Right hindlimb (tissue), 1 donor: Measurements from ENCODE around the gene CUEDC1.
A peak's percentile ranks its signal among the peaks of the same experiment; 100 is the strongest.

Experiments used
- DNase-seq: peaks from one replicate; pipeline ENCODE4 v3.0.0-alpha.2; 2018

Gene CUEDC1

GRCh38 chr17:57957120-57957850 is 2.1 kb upstream of the CUEDC1 start:
- peak; percentile 11 for DNase-seq

GRCh38 chr17:57956291-57957119 is 1.3 kb upstream of the CUEDC1 start:
- peak; percentile 16 for DNase-seq

DNA sequence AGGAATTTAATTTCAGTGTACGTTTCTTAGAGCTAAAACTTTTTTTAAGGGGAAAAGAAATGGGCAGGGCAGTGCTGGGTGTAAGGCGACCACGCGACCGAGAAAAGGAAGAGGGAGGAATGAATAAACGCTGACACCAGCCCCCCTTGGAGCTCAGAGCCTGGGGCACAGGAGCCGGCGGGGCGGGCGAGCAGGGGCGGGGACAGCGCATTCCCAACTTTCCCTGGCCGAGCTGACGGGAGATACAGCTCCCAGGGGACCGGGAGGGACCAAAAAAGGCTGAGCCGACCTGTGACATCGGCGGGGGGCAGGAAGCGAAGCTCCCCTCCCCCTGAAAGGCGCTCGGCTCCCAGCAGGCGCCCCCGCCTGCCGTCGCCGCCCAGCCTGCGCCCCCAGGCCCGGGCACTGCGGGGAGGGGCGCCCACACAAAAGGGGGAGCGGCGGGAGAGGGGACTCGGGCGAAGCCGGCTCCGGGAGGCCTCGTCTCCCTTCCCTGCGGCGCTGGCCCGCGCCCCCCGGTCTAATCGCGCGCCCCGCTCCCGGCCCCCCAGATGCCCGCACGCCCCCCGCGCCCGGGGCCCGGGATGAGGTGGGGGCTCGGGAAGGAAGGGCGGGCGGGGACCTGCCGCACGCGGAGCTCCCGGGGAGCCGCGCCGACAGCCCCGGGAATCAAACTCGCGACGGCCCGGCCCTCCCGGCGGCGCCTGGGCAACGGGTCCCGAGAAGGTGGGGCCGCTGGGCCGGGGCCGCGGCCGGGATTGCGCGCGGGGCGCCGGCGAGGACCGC is 622 bp downstream of the CUEDC1 start:
- peak; percentile 84 for DNase-seq

DNA sequence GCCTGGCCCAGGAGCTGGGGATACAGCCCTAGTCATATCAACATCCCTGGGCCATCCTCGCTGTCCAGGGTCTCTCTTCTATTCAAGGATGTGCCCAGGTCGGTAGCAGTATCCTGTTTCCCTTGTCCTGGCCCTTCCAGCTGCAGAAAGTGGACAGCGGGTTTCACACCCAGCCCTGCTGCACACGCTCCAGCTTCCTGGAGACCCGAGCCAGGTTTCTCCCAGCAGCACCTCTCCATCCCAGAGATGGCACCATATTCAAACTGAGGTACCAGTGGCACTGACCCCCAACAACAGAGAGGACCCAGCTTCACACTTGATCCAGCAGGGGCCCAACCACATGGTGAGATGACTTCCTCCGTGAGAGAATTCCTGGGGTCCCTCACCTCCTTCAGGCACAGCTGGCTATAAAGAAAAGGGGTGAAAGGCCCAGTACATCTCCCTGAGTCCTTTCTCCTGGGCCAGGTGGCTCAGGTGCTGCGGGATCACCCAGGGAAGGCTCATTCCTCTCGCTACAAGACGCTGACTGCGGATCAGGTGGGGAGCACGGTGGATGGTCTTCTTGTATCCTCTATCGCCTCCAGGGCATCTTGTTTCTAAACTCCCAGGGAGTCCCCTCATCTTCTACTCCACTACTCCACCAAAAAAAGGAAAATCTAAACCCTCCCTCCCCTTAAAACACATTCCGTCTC is 1.4 kb downstream of the CUEDC1 start:
- peak; percentile 21 for DNase-seq

DNA sequence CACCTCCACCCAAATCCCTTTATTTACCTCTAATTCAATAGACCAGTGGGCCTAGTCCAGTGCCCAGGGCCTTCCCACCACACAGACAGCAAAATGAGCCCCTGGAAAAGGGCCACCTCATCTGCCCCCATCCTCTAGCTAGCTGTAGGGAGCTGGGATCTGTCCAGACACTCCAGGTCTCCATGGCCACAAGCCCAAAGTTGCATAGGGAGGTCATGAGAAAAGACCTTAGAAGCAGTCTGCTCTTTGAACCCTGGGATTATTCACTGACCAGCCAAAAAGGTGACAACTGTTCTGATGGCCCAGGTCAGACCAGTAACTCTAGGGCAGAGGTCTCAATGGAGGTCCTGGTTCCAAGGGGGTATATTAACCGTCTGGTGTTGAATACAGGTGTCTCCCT is 2.0 kb downstream of the CUEDC1 start:
- DNase-seq = no peak

- DNase-seq = no peak
Measured at GRCh38 chr17:57949649-57950048, 5.6 kb downstream of the CUEDC1 start.

DNA sequence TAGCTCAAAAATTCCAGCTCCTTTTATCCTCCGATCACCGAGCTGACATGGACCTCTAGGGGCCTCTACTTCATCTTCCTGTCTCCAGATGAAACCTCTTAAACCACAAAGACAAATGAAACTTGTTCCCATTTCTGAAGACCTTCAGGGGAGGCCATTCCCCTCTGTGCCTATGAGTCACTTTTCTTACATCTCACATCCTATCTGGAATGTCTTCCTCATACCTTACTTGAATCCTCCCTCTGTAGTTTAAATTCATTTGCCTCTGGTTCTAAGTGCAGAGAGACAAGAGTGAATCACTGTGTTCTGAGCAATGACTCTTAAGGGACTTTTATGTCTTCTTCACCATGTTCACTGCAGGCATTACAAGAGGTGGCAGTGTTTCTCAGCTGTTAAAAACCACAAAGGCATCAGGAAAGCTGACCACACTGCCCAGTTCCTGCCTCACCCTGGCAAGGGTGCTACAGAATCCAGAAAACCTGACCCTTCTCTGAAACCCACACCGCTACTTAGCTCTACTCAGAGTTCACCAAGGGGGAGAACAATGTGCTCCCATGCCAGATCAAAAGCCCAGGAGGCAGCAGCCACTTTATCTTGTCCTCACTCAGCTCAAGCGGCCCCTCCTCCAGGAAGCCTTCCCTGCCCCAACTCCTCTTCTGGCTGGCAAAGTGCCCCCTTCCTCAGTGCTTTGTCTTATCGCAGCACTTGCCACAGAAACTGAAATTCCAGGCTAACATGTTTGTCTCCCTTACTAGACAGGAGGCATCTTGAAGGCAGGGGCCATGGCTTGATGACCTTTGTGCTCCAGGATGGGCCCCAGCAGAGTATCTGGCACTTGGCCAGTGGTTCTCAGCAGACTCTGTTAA is 6.4 kb downstream of the CUEDC1 start:
- DNase-seq = no peak

GRCh38 chr17:57948169-57948554 is 7.0 kb downstream of the CUEDC1 start:
- DNase-seq = no peak

GRCh38 chr17:57947369-57947768 is 7.8 kb downstream of the CUEDC1 start:
- DNase-seq = no peak

DNA sequence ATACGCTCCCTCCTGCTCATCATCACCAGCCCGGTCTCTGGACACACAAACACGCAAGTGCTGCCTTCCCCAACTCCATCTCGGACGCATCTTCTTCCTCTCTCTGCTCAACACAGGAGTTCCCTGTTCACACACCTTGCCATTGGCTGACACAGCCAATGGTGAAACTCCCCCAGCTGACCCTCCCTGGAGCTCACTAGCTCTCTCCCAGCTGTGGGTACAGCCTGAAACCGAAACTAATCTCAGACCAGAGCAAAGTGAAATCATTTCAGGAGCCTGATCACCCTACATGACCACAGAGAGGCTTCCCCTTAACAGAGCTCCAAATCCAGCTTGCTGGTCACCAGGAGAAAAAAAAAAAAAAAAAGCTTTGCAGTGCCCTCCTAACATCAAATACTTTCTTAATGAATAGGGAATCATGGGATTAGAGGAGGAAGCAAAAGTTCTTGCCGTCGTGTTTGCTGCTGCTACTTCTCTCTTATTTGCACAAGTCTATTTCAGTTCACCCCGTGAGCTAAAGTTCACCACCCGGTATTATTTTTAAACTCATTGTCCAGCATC is 8.3 kb downstream of the CUEDC1 start:
- no peak for DNase-seq

- no peak for DNase-seq
Measured at GRCh38 chr17:57945996-57946797, 9.0 kb downstream of the CUEDC1 start.

GRCh38 chr17:57944908-57945307 is 10.3 kb downstream of the CUEDC1 start:
- DNase-seq = no peak

DNA sequence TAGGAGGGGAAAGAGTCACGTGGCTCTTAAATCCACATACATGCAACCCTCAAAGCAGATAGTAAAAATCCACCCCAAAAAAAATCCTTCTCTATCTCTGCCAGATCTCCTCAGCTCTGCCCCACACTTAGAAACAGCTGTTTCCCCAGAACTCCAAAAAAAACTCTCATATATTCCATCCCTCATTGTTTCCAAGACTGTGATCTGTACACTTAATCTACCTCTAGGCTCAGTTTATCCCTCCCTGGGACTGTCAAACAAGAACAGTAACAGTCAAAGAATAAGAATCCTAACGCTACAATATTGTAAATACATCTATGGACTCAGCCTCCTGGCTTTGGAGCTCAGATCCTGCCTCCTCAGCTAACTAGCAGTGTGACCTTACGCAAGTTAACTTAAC is 11.6 kb downstream of the CUEDC1 start:
- no peak for DNase-seq

- no peak for DNase-seq
Measured at GRCh38 chr17:57943140-57943539, 12.1 kb downstream of the CUEDC1 start.

GRCh38 chr17:57941384-57942370 is 13.5 kb downstream of the CUEDC1 start:
- DNase-seq = no peak

- no peak for DNase-seq
Measured at GRCh38 chr17:57940653-57941329, 14.4 kb downstream of the CUEDC1 start.

- no peak for DNase-seq
Measured at GRCh38 chr17:57940231-57940630, 15.0 kb downstream of the CUEDC1 start.

DNA sequence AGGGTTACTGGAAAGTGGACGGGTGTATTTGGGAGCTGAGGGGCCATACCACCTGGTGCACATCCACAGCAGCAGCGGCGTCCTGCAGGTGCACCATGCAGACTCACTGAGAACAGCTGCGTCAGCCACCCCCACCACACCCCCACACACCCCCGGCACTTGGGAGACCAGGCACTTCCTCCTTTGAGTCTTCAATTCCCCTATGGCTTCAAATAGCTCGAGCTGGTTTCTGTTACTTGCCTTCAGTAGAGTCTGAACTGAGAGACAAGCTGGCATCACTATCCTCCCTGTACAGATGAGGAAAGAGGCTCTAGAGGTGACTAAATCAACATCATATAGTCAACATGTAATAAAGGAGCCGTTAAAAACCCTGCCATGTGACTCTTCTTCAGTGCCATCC is 15.4 kb downstream of the CUEDC1 start:
- no peak for DNase-seq

- no peak for DNase-seq
Measured at GRCh38 chr17:57938061-57938502, 17.1 kb downstream of the CUEDC1 start.
